NT2/D1 (cell line): Measurements from ENCODE around the gene SLC47A2.

Experiments
- YY1 ChIP-seq: IDR thresholded peaks from 2 replicates; pipeline ENCODE4 v1.6.1; 2011; ENCODE audit not compliant: insufficient read length, insufficient read depth
- ZNF274 ChIP-seq: IDR thresholded peaks from 2 replicates; pipeline ENCODE4 v1.6.1; 2011; ENCODE audit warnings: mild to moderate bottlenecking, low read depth, low read length

DNA sequence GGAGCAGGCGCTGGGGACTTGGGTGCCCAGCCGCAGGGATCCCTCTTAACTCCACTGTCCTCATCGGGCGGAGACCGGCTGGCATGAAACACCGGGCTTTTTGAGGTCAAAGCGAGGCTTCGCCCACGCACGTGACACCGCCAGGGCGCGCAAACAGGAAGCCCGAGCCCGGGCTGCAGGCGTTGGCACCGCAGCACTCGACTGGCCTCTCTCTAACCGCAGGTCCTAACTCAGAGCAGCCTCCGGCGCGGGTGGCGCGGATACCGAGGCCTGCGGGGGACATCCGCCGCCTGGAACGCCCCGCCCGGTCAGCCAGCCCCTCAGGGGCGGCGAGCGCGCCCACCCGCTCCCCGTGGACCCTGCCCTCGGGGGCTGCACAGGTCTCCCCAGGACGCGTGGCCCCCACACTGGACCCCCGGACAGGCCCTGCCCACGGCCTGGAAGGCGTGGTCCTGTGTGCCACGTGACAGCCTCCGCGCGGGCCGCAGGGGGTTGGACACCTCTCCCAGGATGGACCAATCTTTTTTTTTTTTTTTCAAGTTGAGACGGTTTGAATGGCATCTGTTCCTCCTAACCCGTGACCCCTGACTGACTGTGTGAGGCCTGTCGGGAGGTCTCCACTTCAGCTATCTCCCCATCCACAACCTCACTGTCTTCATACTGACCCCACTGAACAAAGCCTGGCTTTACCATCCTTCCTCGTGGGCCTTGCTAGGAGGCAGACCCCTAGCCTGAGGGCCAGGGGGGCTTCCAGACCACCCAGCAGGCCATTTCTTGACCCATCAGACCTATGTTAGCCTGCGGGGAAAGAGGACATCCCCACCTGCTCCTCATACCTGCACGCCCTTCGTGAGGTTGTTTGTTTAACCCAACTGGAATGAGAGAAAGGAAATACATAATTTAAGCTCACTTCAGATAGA lies 8.4 kb upstream of the SLC47A2 start:
- TF ChIP-seq YY1 (no peak), ZNF274 (no peak)
